DOHH2 (cell line): ENCODE measurements around the gene POLDIP2.

Experiments
- CTCF ChIP-seq: fragments of 200-600 bp; sonication (generic); IDR thresholded peaks from one replicate; pipeline ENCODE4 v1.5.1; 2014; ENCODE audit warnings: antibody characterized with exemption, mild to moderate bottlenecking, low read depth, low read length; ENCODE audit not compliant: poor library complexity, severe bottlenecking
- EZH2phosphoT487 ChIP-seq: fragments of 200-600 bp; sonication (generic); IDR thresholded peaks from 2 replicates; pipeline ENCODE4 v1.6.1; 2017; ENCODE audit warnings: borderline replicate concordance, mild to moderate bottlenecking, antibody characterized with exemption, low read length, moderate library complexity, mixed read lengths

- TF ChIP-seq CTCF: no peak
- TF ChIP-seq EZH2phosphoT487: no peak
These were observed 23.2 kb downstream of the POLDIP2 start for GRCh38 chr17:28334171-28334570.
